Measurements from ENCODE around the gene ATXN1L.
"Not testable (repeated sequence)": the region's sequence is repeated elsewhere in the genome, so short reads cannot be mapped to it uniquely, and the experiment has no call there.

ATXN1L gene

DNA sequence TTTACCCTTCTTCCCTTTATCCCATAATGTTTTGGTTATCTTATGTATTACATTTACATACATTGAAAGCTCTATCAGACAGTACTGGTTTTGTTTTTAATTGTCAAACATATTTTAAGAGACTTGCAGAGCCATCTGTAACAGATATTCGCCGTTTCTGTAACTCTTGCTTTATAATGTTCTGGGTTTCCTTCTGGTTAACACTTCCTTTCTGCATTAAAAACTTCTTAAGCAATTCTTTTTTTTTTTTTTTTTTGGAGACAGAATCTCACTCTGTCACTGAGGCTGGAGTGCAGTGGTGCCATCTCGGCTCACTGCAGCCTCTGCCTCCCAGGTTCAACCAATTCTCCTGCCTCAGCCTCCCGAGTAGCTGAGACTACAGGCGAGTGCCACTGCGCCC, 60.0 kb downstream of the ATXN1L start:
- Histone ChIP-seq H3K9me3 (ENCODE audit: low read length) (peaks cover 13% of the 10 kb centered on the region), H3K36me3 (ENCODE audit: insufficient read depth, low read length) (peaks cover 40% of the 10 kb centered on the region)
- H2AFZ ChIP-seq (ENCODE audit: low read depth, low read length); H3K4me3 ChIP-seq (ENCODE audit: low read length); H3K27me3 ChIP-seq (ENCODE audit: insufficient read depth, low read length); H3K4me1 ChIP-seq (ENCODE audit: insufficient read depth, low read length): not testable (repeated sequence)

Measured in neuron (in vitro differentiated cells).